Liver (tissue), 3 donors: Measurements from ENCODE around the gene HMGCL.

Source experiments
- CTCF ChIP-seq: fragments of 150-350 bp; IDR thresholded peaks from 2 replicates; pipeline ENCODE4 v1.5.1; 2017; ENCODE audit warnings: improper control_type of control experiment, low read depth, low read length; ENCODE audit not compliant: missing input control
- HNF4A ChIP-seq, 2 donors: conservative IDR thresholded peaks; 2 replicates each; pipeline ENCODE4 v1.6.1; 2016; ENCODE audit warnings: antibody characterized with exemption in 2 of 2, mild to moderate bottlenecking in 2 of 2
- TF ChIP-seq, protein P1 (sequence below): IDR thresholded peaks from 2 replicates; pipeline ENCODE4 v1.6.1; 2016; ENCODE audit warnings: antibody characterized with exemption
- donor health status: healthy.
- donor health status: healthy.

DNA sequence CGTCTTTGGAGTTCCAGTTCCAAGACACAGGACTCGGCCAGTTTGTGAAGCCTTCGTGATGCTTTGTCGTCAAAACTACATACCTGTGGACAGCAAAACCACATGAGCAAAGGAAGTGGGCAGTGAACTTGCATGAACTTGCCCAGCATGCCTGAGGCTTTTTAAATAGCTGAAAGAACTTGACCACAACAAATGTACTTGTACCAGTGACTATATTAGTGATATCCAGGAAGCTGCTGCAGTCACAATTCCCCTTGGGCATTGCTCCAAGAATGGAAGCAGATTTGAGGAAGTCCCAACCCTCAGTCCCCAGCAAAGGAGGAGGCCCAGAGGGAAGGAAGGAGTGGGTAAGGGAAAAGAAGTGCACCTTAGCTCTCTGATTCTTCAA, 40.3 kb upstream of the HMGCL start:
- no peak for TF ChIP-seq CTCF
- TF ChIP-seq, protein P1, sequence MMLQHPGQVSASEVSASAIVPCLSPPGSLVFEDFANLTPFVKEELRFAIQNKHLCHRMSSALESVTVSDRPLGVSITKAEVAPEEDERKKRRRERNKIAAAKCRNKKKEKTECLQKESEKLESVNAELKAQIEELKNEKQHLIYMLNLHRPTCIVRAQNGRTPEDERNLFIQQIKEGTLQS, result no peak
- no peak for TF ChIP-seq HNF4A (conservative IDR thresholded peaks at IDR 0.05)
